Adrenal gland (tissue), 12 donors: ENCODE data around the gene KSR2. TPM values are rescaled to one million over a fixed set of nuclear protein-coding genes. Genes with fewer than 3 reads are reported as not detected.

Source experiments
- DNase-seq, 7 donors: peaks; one replicate each; pipeline ENCODE4 v3.0.0-alpha.2; 2019 to 2020
- H3K27ac ChIP-seq, 5 donors: fragments of 200-600 bp; sonication (generic) in 4 of 5; 1 replicate in 3 of 5; 2 replicates in 2 of 5; pipeline versions ENCODE4 v1.5.1 to v1.8.0; 2016 to 2020; ENCODE audit warnings: mild to moderate bottlenecking in 1 of 5
- H3K27me3 ChIP-seq: fragments of 200-600 bp; 2 replicates; pipeline ENCODE4 v1.8.0; 2021
- H3K36me3 ChIP-seq, 2 donors: fragments of 200-600 bp; replicated peaks in 1 of 2; 1 replicate in 1 of 2; 2 replicates in 1 of 2; pipeline versions ENCODE4 v1.5.1 to v1.8.0; 2018 to 2022
- H3K4me1 ChIP-seq, 2 donors: fragments of 200-600 bp; replicated peaks in 1 of 2; 1 replicate in 1 of 2; 2 replicates in 1 of 2; pipeline versions ENCODE4 v1.5.1 to v1.8.0; 2018 to 2021
- H3K4me3 ChIP-seq, 4 donors: fragments of 200-600 bp; sonication (generic) in 3 of 4; one replicate each; pipeline ENCODE4 v1.5.1; 2016 to 2018
- H3K9me3 ChIP-seq, 3 donors: fragments of 200-600 bp; sonication (generic) in 1 of 3; replicated peaks in 1 of 3; 1 replicate in 2 of 3; 2 replicates in 1 of 3; pipeline versions ENCODE4 v1.5.1 to v1.8.0; 2016 to 2021
- POLR2A ChIP-seq, 2 donors: fragments of 450-650 bp; IDR thresholded peaks; one replicate each; pipeline ENCODE4 v1.6.1; 2017; ENCODE audit warnings: antibody characterized with exemption in 2 of 2, mild to moderate bottlenecking in 2 of 2, moderate library complexity in 1 of 2
- WGBS, 4 donors: extraction: QIAGEN DNeasy Blood & Tissue Kit in 2 of 4; methylation state at CpG; one replicate each; pipeline versions ENCODE4 v1.1.5 to v1.1.7; 2013 to 2017; 5-methylcytosine and 5-hydroxymethylcytosine counted together
- intact Hi-C, 2 donors: fragments of 100-400 bp; cut with DNase I; formaldehyde crosslinking; loops; one replicate each; pipeline versions ENCODE4 v1.14.1 to v1.15.0; 2022 to 2023
- polyA plus RNA-seq, 3 donors: library from polyadenylated mRNA; stranded (reverse); fragments of 200-250 nt in 2 of 3; fragments of 350-450 nt in 1 of 3; fragmentation: Illumina TruSeq in 1 of 3; extraction: RNeasy Lipid Tissue Mini Kit (QIAGEN cat#74804) in 1 of 3; gene quantifications; one replicate each; pipeline ENCODE4 v1.2.3, GENCODE V29; 2013 to 2014
- total RNA-seq, 9 donors: library from RNA; depleted of rRNA in 4 of 9; stranded (reverse); fragments of >200 nt in 4 of 9; fragments of 120-200 nt in 1 of 9; fragmentation: NEBNext Ultra II Directional in 1 of 9; extraction: Animal tissue kit (Norgen Biotek cat#: 25700) in 1 of 9; gene quantifications; one replicate each; pipeline versions ENCODE4 v1.1.0 to v1.2.4, GENCODE V29; 2013 to 2023
- TF ChIP-seq, protein P1 (sequence below), 6 experiments: fragments of 450-650 bp in 4 of 6; fragments of 200-600 bp in 2 of 6; sonication (generic) in 1 of 6; IDR thresholded peaks; 1 replicate in 5 of 6; 2 replicates in 1 of 6; pipeline versions ENCODE4 v1.5.1 to v1.8.0; 2016 to 2021; ENCODE audit warnings: antibody characterized with exemption in 6 of 6, mild to moderate bottlenecking in 2 of 6, moderate library complexity in 1 of 6
- donor health status: healthy with polysubstance abuse.
- donor health status: Bipolar disorder and iron deficiency.
- donor health status: DM: yes; HTN: yes; CAD: no.
- donor health status: DM: no; HTN: no; CAD: no.
- donor health status: DM: no; HTN: no; CAD: no.
- donor health status: DM: yes; HTN: yes; CAD: no.

Gene KSR2
- total and polyA plus RNA-seq, 12 donors: 0.03 to 2.7 (median 0.84) TPM; not detected in 3

DNA sequence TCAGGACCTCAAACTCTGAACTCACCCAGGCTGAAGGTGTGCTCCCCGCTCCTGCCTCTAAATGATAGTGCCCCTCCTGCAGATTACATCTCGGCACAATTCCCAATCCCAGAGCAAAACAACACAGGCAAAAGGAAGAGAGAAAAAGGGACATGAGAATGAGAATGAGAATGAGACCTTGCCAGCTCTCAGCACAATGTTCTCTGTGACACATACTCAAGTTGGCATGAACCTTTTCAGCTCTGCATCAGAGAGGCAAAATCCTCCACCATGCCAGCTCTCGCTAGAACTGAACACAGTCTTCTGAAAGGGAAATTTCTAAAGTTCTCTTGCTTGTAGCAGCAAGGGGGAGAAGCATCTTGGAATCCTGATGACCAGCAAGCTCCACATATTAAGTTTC, 84.6 kb downstream of the KSR2 start:
- 60 to 85% (median 73%) methylated on average over 3 of the region's 3 CpGs for WGBS, 4 donors
- Histone ChIP-seq H3K36me3 (no peaks in the 10 kb centered on the region), H3K4me1 (no peaks in the 10 kb centered on the region), H3K27me3 (no peaks in the 10 kb centered on the region), H3K4me3 (no peak overlapping the region), H3K27ac (no peak overlapping the region), H3K9me3 (no peaks in the 10 kb centered on the region)
- no peak for TF ChIP-seq POLR2A (IDR thresholded peaks at IDR 0.05)
- TF ChIP-seq, protein P1, sequence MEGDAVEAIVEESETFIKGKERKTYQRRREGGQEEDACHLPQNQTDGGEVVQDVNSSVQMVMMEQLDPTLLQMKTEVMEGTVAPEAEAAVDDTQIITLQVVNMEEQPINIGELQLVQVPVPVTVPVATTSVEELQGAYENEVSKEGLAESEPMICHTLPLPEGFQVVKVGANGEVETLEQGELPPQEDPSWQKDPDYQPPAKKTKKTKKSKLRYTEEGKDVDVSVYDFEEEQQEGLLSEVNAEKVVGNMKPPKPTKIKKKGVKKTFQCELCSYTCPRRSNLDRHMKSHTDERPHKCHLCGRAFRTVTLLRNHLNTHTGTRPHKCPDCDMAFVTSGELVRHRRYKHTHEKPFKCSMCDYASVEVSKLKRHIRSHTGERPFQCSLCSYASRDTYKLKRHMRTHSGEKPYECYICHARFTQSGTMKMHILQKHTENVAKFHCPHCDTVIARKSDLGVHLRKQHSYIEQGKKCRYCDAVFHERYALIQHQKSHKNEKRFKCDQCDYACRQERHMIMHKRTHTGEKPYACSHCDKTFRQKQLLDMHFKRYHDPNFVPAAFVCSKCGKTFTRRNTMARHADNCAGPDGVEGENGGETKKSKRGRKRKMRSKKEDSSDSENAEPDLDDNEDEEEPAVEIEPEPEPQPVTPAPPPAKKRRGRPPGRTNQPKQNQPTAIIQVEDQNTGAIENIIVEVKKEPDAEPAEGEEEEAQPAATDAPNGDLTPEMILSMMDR (IDR thresholded peaks at IDR 0.05): no peak
- intact Hi-C loops: no loop called here
- DNase-seq: no peak

DNA sequence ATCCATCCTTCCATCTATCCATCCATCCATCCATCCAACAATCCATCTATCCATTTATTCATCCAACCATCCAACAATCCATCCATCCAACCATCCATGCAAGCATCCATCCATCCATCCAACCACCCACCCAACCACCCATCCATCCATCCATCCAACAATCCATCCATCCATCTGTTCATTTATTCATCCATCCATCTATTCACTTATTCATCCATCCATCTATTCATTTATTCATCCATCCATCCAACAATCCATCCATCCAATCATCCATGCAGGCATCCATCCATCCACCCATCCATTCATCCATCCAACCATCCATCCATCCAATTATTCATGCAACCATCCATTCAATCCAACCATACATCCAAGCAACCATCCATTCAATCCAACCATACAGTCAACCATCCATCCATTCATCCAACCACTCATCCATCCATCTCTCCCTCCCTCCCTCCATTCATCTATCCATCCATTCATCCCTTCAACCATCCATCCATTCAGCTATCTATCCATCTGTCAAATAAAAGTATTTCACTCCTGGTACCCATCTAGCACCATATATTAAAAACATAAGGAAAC, 86.1 kb downstream of the KSR2 start:
- no peak overlapping the region for H3K27ac ChIP-seq
- H3K36me3 ChIP-seq: no peaks in the 10 kb centered on the region
- TF ChIP-seq, protein P1 (IDR thresholded peaks at IDR 0.05): no peak
- no peak for TF ChIP-seq POLR2A (IDR thresholded peaks at IDR 0.05)
- H3K27me3 ChIP-seq: no peaks in the 10 kb centered on the region
- no peak for DNase-seq
- no peak overlapping the region for H3K4me3 ChIP-seq
- H3K9me3 ChIP-seq: no peaks in the 10 kb centered on the region
- H3K4me1 ChIP-seq: no peaks in the 10 kb centered on the region
- intact Hi-C loops: no loop called here

DNA sequence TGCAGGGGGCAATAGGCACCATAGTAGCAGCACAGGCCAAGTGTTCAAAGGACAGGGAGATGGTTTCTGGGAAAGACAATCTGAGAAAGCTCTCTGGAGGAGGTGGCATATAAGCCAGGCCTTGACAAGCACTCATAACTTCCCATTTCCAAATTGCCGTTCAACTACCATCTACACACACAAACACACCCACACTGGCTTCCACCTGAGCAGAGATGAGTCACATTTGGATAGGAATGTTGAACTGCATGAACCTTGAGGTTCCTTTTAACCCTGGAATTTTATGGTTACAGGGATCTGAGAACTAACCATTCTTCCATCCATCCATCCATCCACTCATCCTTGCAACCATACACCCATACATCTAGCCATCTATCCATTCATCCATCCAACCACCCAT, 86.6 kb downstream of the KSR2 start:
- no peak for DNase-seq
- TF ChIP-seq, protein P1 (IDR thresholded peaks at IDR 0.05): no peak
- TF ChIP-seq POLR2A (IDR thresholded peaks at IDR 0.05): no peak
- 69 to 100% (median 95%) methylated on average over 1 of the region's 1 CpG for WGBS, 4 donors
- Histone ChIP-seq H3K4me1 (no peaks in the 10 kb centered on the region), H3K36me3 (no peaks in the 10 kb centered on the region), H3K9me3 (no peaks in the 10 kb centered on the region), H3K27me3 (no peaks in the 10 kb centered on the region), H3K4me3 (no peak overlapping the region), H3K27ac (no peak overlapping the region)
- intact Hi-C loops: no loop called here

DNA sequence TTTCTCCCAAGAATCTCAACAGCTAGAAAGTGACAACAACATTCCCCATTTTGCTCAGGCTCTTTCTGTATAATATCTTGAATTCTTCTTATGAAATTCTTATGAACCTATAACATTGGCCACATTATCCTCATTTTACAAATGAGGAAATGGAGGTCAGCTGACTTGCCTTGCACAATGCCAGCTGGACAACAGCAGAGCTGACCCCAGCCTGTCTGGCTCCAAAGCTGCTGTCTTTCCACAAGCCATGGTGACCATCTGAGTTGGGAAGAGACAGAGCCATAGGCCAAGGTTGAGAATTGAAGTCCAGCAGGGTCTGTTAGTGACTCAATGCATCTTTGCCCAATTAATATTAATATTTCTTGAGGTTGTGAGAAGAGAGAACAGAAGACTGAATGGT, 87.3 kb downstream of the KSR2 start:
- H3K4me3 ChIP-seq: no peak overlapping the region
- no peaks in the 10 kb centered on the region for H3K4me1 ChIP-seq
- TF ChIP-seq POLR2A (IDR thresholded peaks at IDR 0.05): no peak
- TF ChIP-seq, protein P1 (IDR thresholded peaks at IDR 0.05): no peak
- no peaks in the 10 kb centered on the region for H3K27me3 ChIP-seq
- no peak overlapping the region for H3K27ac ChIP-seq
- DNase-seq: peak in 3 of 7 donors; percentile 22 to 31 (median 25)
- H3K9me3 ChIP-seq: no peaks in the 10 kb centered on the region
- no peaks in the 10 kb centered on the region for H3K36me3 ChIP-seq
- intact Hi-C loops: no loop called here
